Bronchial epithelial cell (primary cell): Measurements from ENCODE around the gene RECK. TPM values are rescaled to one million over a fixed set of nuclear protein-coding genes. Genes with fewer than 3 reads are reported as not detected.

Experiments
- DNase-seq: peaks from one replicate; pipeline ENCODE4 v3.0.0-alpha.2; 2010; ENCODE audit warnings: low read depth
- FAIRE-seq: peaks from 2 replicates; lab custom pipeline; 2011; peaks lifted over from hg19 to GRCh38; lab: Jason Lieb, UNC
- H3K27me3 ChIP-seq: 2 replicates; pipeline ENCODE4 v1.5.1; 2011; ENCODE audit warnings: low read length; ENCODE audit not compliant: control insufficient read depth, insufficient read depth
- H3K36me3 ChIP-seq: 2 replicates; pipeline ENCODE4 v1.5.1; 2011; ENCODE audit warnings: low read length; ENCODE audit not compliant: control insufficient read depth, insufficient read depth
- H3K4me3 ChIP-seq: 2 replicates; pipeline ENCODE4 v1.5.1; 2011; ENCODE audit warnings: mild to moderate bottlenecking, low read depth, low read length, control low read depth
- CTCF ChIP-seq: IDR thresholded peaks from 2 replicates; pipeline ENCODE4 v1.5.1; 2011; ENCODE audit warnings: mild to moderate bottlenecking, moderate library complexity, low read length, control low read depth, inconsistent platforms; ENCODE audit not compliant: insufficient read depth, severe bottlenecking
- total RNA-seq: library from RNA; depleted of rRNA; stranded (reverse); fragments of >200 nt; gene quantifications from 2 replicates; pipeline ENCODE4 v1.2.1, GENCODE V29; 2014

Gene RECK
- total RNA-seq, 1 donor from 2014 or later = 1.3 TPM

DNA sequence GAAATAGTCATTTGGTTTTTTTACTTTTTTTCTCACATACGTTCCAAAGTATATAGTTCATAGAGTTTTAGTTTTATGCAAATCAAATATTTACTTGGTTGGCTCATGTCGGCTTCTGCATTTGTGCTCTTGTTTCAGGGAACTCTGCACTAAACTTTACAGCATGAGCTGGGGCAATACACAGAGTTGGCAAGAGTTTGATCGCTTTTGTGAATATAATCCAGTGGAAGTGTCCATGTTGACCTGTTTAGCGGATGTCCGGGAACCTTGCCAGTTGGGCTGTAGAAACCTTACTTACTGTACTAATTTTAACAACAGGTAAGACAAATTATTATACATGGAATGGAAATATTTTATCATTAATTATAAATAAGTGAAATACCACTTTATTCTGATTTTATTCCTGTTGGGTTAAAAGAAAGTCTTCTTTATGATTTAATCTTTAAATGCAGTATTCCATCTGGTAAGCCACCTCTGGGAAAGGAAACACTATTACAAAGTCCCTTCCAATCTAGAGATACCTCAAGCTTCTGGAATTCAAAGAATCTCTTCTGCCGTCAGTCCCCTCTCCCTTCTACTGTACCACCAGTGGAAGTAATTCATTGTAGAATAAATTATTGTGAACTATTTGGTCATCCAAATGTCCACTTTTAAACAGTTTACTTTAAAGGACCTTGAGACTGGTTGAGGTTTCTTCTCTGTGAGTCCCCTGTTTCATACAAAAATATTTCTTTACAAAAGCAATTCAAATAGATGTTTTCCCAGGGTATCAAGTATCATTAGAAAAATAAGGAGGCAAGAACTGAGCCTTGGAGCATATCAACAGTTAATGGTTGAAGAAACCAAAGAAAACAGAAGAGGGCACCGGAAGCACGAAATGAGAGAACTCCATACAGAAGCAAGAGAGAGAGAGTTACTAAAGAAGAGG is 54.6 kb downstream of the RECK start:
- FAIRE-seq = no peak
- peak; percentile 38 for DNase-seq
- Histone ChIP-seq H3K36me3 (no peaks in the 10 kb centered on the region), H3K4me3 (no peak overlapping the region), H3K27me3 (no peaks in the 10 kb centered on the region)
- TF ChIP-seq CTCF = no peak

- FAIRE-seq (no peak), DNase-seq (no peak)
- TF ChIP-seq CTCF = no peak
- Histone ChIP-seq H3K36me3 (no peaks in the 10 kb centered on the region), H3K27me3 (no peaks in the 10 kb centered on the region), H3K4me3 (no peak overlapping the region)
Measured at GRCh38 chr9:36092014-36092413, 55.3 kb downstream of the RECK start.

- Histone ChIP-seq H3K36me3 (no peaks in the 10 kb centered on the region), H3K27me3 (no peaks in the 10 kb centered on the region), H3K4me3 (no peak overlapping the region)
- no peak for TF ChIP-seq CTCF
- FAIRE-seq (no peak), DNase-seq (no peak)
Measured at GRCh38 chr9:36092509-36093215, 55.9 kb downstream of the RECK start.

DNA sequence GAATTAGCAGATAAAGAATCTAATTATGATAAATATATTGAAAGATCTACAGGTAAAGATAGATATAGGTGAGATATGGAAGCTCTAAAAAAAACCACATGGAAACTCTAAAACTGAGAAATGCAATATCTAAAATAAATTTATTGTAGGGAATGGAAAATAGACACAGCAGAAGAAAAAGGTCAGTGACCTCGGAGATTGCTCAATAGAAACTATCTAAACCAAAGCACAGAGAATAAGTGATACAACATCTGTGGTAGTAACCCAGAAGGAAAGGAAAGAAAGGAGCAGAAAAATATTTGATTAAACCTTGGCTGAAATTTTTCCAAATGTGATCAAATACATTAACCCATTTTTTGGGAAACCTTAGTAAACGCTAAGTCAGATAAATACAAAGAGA is 56.7 kb downstream of the RECK start:
- no peaks in the 10 kb centered on the region for H3K36me3 ChIP-seq
- no peak for TF ChIP-seq CTCF
- H3K27me3 ChIP-seq = no peaks in the 10 kb centered on the region
- DNase-seq (no peak), FAIRE-seq (no peak)
- H3K4me3 ChIP-seq = no peak overlapping the region

GRCh38 chr9:36099718-36100117 is 63.0 kb downstream of the RECK start:
- H3K36me3 ChIP-seq = no peaks in the 10 kb centered on the region
- H3K27me3 ChIP-seq = no peaks in the 10 kb centered on the region
- DNase-seq = no peak
- H3K4me3 ChIP-seq = no peak overlapping the region
- TF ChIP-seq CTCF = no peak
- FAIRE-seq = no peak
